ENCODE data around the gene CENPX. TPM values are rescaled to one million over a fixed set of nuclear protein-coding genes. Genes with fewer than 3 reads are reported as not detected.

The CENPX gene
- total RNA-seq, 1 donor from 2014 or later = 20.9 TPM

GRCh38 chr17:82013772-82014321, 8.8 kb downstream of the CENPX start:
- no peak overlapping the region for H3K27ac ChIP-seq (ENCODE audit: low read depth, low read length)
- peak overlapping the region in 1 of 3 donors; percentile 3 for H3K9ac ChIP-seq (ENCODE audit: low read depth in 1 of 3, low read length in 3 of 3)
- peaks cover 13 to 17% (median 17%) of the 10 kb centered on the region in 3 donors for H3K4me1 ChIP-seq (ENCODE audit: control insufficient read depth in 3 of 3, insufficient read depth in 3 of 3, low read length in 3 of 3)
- H3K36me3 ChIP-seq (ENCODE audit: control insufficient read depth in 3 of 3, insufficient read depth in 3 of 3, low read length in 3 of 3) = peaks cover 0 to 3% (median 0%) of the 10 kb centered on the region in 3 donors
- H3K27me3 ChIP-seq (ENCODE audit: control insufficient read depth in 3 of 3, insufficient read depth in 3 of 3, low read length in 3 of 3) = no peaks in the 10 kb centered on the region
- H3K9me3 ChIP-seq (ENCODE audit: control insufficient read depth in 3 of 3, low read length in 3 of 3) = no peaks in the 10 kb centered on the region
- no peak overlapping the region for H3K4me3 ChIP-seq (ENCODE audit: low read length in 3 of 3)

DNA sequence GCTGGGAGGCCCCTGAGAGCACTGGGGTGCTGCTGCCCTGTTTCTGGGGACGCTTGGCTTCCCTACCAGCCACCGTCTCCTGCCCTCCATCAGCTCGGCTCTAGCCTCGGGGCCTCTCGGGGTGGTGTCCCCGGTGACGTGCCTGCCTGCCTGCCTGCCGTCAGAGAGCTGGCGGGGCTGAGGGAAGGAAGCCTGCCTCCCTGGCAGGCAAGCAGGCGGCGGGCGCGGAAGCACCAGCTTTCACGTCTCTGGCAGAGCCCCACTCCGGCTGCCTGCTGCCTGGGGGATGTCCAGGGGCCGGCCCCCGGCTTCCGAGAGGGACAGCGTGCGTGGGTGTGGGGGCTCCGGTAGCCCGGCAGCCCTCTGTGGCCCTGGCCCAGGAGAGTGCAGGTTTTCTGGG, 9.3 kb downstream of the CENPX start:
- H3K4me3 ChIP-seq (ENCODE audit: low read length in 3 of 3) = no peak overlapping the region
- no peaks in the 10 kb centered on the region for H3K9me3 ChIP-seq (ENCODE audit: control insufficient read depth in 3 of 3, low read length in 3 of 3)
- H3K4me1 ChIP-seq (ENCODE audit: control insufficient read depth in 3 of 3, insufficient read depth in 3 of 3, low read length in 3 of 3) = peaks cover 8 to 12% (median 12%) of the 10 kb centered on the region in 3 donors
- H3K9ac ChIP-seq (ENCODE audit: low read depth in 1 of 3, low read length in 3 of 3) = no peak overlapping the region
- no peaks in the 10 kb centered on the region for H3K27me3 ChIP-seq (ENCODE audit: control insufficient read depth in 3 of 3, insufficient read depth in 3 of 3, low read length in 3 of 3)
- H3K27ac ChIP-seq (ENCODE audit: low read depth, low read length) = no peak overlapping the region
- peaks cover 0 to 3% (median 0%) of the 10 kb centered on the region in 3 donors for H3K36me3 ChIP-seq (ENCODE audit: control insufficient read depth in 3 of 3, insufficient read depth in 3 of 3, low read length in 3 of 3)

DNA sequence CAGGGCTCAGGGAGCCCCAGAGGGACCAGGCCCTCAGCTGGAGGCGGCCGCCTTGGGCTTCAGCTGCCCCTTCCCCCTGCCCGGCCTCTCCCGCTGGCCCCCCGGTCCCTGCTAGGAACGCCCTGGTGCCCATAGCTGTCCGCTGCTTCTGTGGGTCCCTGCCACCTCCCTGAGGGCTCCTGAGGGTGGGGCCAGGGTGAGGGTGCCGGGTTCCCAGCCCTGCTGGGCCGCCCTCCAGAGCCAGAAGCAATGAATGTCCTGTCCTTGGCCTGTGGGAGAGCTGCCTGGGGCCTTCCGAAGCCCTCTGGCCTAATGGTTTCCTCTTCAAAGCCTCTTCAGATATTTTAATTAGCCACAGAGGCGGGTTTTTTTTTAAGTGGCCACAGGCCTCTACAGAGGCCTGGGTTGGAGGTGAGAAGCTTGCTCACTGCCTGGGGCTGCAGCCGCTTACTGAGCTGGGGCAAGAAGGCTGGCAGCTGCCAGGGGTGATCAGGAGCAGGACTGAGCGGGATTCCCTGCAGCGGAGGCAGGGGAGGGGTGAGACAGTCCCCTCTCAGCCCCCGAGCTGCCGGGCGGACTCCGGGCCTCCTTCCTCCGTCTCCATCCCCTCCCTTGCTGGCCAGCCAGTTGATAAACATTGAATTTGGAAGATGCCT, 9.9 kb downstream of the CENPX start:
- no peak overlapping the region for H3K9ac ChIP-seq (ENCODE audit: low read depth in 1 of 3, low read length in 3 of 3)
- no peak overlapping the region for H3K27ac ChIP-seq (ENCODE audit: low read depth, low read length)
- peaks cover 3 to 6% (median 6%) of the 10 kb centered on the region in 3 donors for H3K4me1 ChIP-seq (ENCODE audit: control insufficient read depth in 3 of 3, insufficient read depth in 3 of 3, low read length in 3 of 3)
- H3K4me3 ChIP-seq (ENCODE audit: low read length in 3 of 3) = no peak overlapping the region
- no peaks in the 10 kb centered on the region for H3K27me3 ChIP-seq (ENCODE audit: control insufficient read depth in 3 of 3, insufficient read depth in 3 of 3, low read length in 3 of 3)
- peaks cover 0 to 3% (median 0%) of the 10 kb centered on the region in 3 donors for H3K36me3 ChIP-seq (ENCODE audit: control insufficient read depth in 3 of 3, insufficient read depth in 3 of 3, low read length in 3 of 3)
- no peaks in the 10 kb centered on the region for H3K9me3 ChIP-seq (ENCODE audit: control insufficient read depth in 3 of 3, low read length in 3 of 3)

DNA sequence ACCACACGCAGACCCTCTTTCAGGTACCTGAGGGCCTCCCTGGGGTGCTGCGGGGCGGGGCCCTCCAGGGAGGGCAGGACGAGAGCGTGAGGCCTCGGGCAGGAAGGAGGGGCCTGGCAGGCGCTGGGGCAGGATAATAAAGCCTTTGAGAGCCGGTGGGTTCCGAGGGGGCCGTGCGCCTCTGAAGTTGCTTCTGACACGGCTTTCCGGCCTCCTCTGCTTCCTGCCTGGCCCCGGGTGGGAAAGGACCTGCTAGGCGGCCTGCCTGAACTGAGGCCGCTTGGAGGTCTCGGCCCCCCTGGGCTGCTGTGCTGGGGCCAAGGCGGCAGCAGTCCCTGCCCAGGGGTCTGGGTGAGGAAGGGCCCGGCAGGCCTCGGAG, 10.4 kb downstream of the CENPX start:
- Histone ChIP-seq H3K4me1 (ENCODE audit: control insufficient read depth in 3 of 3, insufficient read depth in 3 of 3, low read length in 3 of 3) (peaks cover 0 to 1% (median under 1%) of the 10 kb centered on the region in 3 donors), H3K9ac (ENCODE audit: low read depth in 1 of 3, low read length in 3 of 3) (no peak overlapping the region), H3K36me3 (ENCODE audit: control insufficient read depth in 3 of 3, insufficient read depth in 3 of 3, low read length in 3 of 3) (peaks cover 0 to 3% (median 0%) of the 10 kb centered on the region in 3 donors), H3K9me3 (ENCODE audit: control insufficient read depth in 3 of 3, low read length in 3 of 3) (no peaks in the 10 kb centered on the region), H3K27ac (ENCODE audit: low read depth, low read length) (no peak overlapping the region), H3K4me3 (ENCODE audit: low read length in 3 of 3) (no peak overlapping the region), H3K27me3 (ENCODE audit: control insufficient read depth in 3 of 3, insufficient read depth in 3 of 3, low read length in 3 of 3) (no peaks in the 10 kb centered on the region)

GRCh38 chr17:82011617-82012187, 11.0 kb downstream of the CENPX start:
- H3K36me3 ChIP-seq (ENCODE audit: control insufficient read depth in 3 of 3, insufficient read depth in 3 of 3, low read length in 3 of 3) = peaks cover 0 to 3% (median 0%) of the 10 kb centered on the region in 3 donors
- no peak overlapping the region for H3K27ac ChIP-seq (ENCODE audit: low read depth, low read length)
- H3K27me3 ChIP-seq (ENCODE audit: control insufficient read depth in 3 of 3, insufficient read depth in 3 of 3, low read length in 3 of 3) = no peaks in the 10 kb centered on the region
- H3K9me3 ChIP-seq (ENCODE audit: control insufficient read depth in 3 of 3, low read length in 3 of 3) = no peaks in the 10 kb centered on the region
- H3K9ac ChIP-seq (ENCODE audit: low read depth in 1 of 3, low read length in 3 of 3) = no peak overlapping the region
- H3K4me1 ChIP-seq (ENCODE audit: control insufficient read depth in 3 of 3, insufficient read depth in 3 of 3, low read length in 3 of 3) = no peaks in the 10 kb centered on the region
- H3K4me3 ChIP-seq (ENCODE audit: low read length in 3 of 3) = no peak overlapping the region

- Histone ChIP-seq H3K9ac (ENCODE audit: low read depth in 1 of 3, low read length in 3 of 3) (no peak overlapping the region), H3K36me3 (ENCODE audit: control insufficient read depth in 3 of 3, insufficient read depth in 3 of 3, low read length in 3 of 3) (peaks cover 0 to 3% (median 0%) of the 10 kb centered on the region in 3 donors), H3K4me1 (ENCODE audit: control insufficient read depth in 3 of 3, insufficient read depth in 3 of 3, low read length in 3 of 3) (peaks cover 5 to 8% (median 7%) of the 10 kb centered on the region in 3 donors), H3K27me3 (ENCODE audit: control insufficient read depth in 3 of 3, insufficient read depth in 3 of 3, low read length in 3 of 3) (no peaks in the 10 kb centered on the region), H3K27ac (ENCODE audit: low read depth, low read length) (no peak overlapping the region), H3K9me3 (ENCODE audit: control insufficient read depth in 3 of 3, low read length in 3 of 3) (no peaks in the 10 kb centered on the region), H3K4me3 (ENCODE audit: low read length in 3 of 3) (no peak overlapping the region)
Measured at GRCh38 chr17:82010575-82011525, 11.8 kb downstream of the CENPX start.

- no peaks in the 10 kb centered on the region for H3K27me3 ChIP-seq (ENCODE audit: control insufficient read depth in 3 of 3, insufficient read depth in 3 of 3, low read length in 3 of 3)
- no peaks in the 10 kb centered on the region for H3K9me3 ChIP-seq (ENCODE audit: control insufficient read depth in 3 of 3, low read length in 3 of 3)
- H3K36me3 ChIP-seq (ENCODE audit: control insufficient read depth in 3 of 3, insufficient read depth in 3 of 3, low read length in 3 of 3) = peaks cover 0 to 3% (median 0%) of the 10 kb centered on the region in 3 donors
- H3K27ac ChIP-seq (ENCODE audit: low read depth, low read length) = no peak overlapping the region
- H3K4me1 ChIP-seq (ENCODE audit: control insufficient read depth in 3 of 3, insufficient read depth in 3 of 3, low read length in 3 of 3) = peaks cover 10 to 12% (median 11%) of the 10 kb centered on the region in 3 donors
- H3K4me3 ChIP-seq (ENCODE audit: low read length in 3 of 3) = no peak overlapping the region
- H3K9ac ChIP-seq (ENCODE audit: low read depth in 1 of 3, low read length in 3 of 3) = no peak overlapping the region
Measured at GRCh38 chr17:82009413-82009812, 13.3 kb downstream of the CENPX start.

DNA sequence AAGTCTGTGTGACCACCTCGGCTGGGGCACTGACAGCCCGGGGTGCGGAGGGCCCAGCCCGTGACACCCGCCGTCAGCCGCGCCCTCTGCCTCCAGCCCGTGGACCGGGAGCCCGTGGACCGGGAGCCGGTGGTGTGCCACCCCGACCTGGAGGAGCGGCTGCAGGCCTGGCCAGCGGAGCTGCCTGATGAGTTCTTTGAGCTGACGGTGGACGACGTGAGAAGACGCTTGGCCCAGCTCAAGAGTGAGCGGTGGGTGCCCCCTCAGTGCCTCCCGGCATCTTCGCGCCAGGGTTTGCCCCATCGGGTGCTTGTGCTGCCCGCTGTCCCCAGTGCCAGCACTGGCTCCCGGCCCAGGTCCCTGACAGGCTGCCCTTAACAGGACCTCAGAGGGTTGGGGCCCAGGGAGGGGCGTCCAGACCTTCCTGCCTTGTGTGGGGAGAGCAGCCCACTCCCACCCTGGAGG, 13.7 kb downstream of the CENPX start:
- H3K4me1 ChIP-seq (ENCODE audit: control insufficient read depth in 3 of 3, insufficient read depth in 3 of 3, low read length in 3 of 3) = peaks cover 12 to 16% (median 14%) of the 10 kb centered on the region in 3 donors
- no peaks in the 10 kb centered on the region for H3K9me3 ChIP-seq (ENCODE audit: control insufficient read depth in 3 of 3, low read length in 3 of 3)
- no peaks in the 10 kb centered on the region for H3K27me3 ChIP-seq (ENCODE audit: control insufficient read depth in 3 of 3, insufficient read depth in 3 of 3, low read length in 3 of 3)
- peaks cover 0 to 3% (median 0%) of the 10 kb centered on the region in 3 donors for H3K36me3 ChIP-seq (ENCODE audit: control insufficient read depth in 3 of 3, insufficient read depth in 3 of 3, low read length in 3 of 3)
- no peak overlapping the region for H3K27ac ChIP-seq (ENCODE audit: low read depth, low read length)
- no peak overlapping the region for H3K4me3 ChIP-seq (ENCODE audit: low read length in 3 of 3)
- H3K9ac ChIP-seq (ENCODE audit: low read depth in 1 of 3, low read length in 3 of 3) = no peak overlapping the region

- Histone ChIP-seq H3K27me3 (ENCODE audit: control insufficient read depth in 3 of 3, insufficient read depth in 3 of 3, low read length in 3 of 3) (no peaks in the 10 kb centered on the region), H3K4me1 (ENCODE audit: control insufficient read depth in 3 of 3, insufficient read depth in 3 of 3, low read length in 3 of 3) (peaks cover 17 to 22% (median 19%) of the 10 kb centered on the region in 3 donors), H3K9me3 (ENCODE audit: control insufficient read depth in 3 of 3, low read length in 3 of 3) (no peaks in the 10 kb centered on the region), H3K9ac (ENCODE audit: low read depth in 1 of 3, low read length in 3 of 3) (no peak overlapping the region), H3K36me3 (ENCODE audit: control insufficient read depth in 3 of 3, insufficient read depth in 3 of 3, low read length in 3 of 3) (peaks cover 0 to 3% (median 0%) of the 10 kb centered on the region in 3 donors), H3K4me3 (ENCODE audit: low read length in 3 of 3) (no peak overlapping the region), H3K27ac (ENCODE audit: low read depth, low read length) (no peak overlapping the region)
Measured at GRCh38 chr17:82008258-82008940, 14.3 kb downstream of the CENPX start.
